SHP77 (cell line): ENCODE results near the gene RPP25L.
"Not testable (repeated sequence)": the region's sequence is repeated elsewhere in the genome, so short reads cannot be mapped to it uniquely, and the experiment has no call there.

Experiments
- DNase-seq, 2 experiments: peaks; one replicate each; lab custom pipeline; 2025; lab: John Stamatoyannopoulos, UW

The RPP25L gene

GRCh38 chr9:34611811-34612787 lies at the start of gene RPP25L:
RPP25L (minus strand) TSS chr9:34612097; CDS start chr9:34611296, 801 bp downstream.
- peak; percentile 60 to 69 for DNase-seq

- peak; percentile 45 to 52 for DNase-seq
These were observed 47.8 kb upstream of the RPP25L start for GRCh38 chr9:34659592-34660253.

- DNase-seq, result no peak
These were observed 46.6 kb upstream of the RPP25L start for GRCh38 chr9:34658461-34658860.

- no peak for DNase-seq
These were observed 45.1 kb upstream of the RPP25L start for GRCh38 chr9:34656992-34657391.

GRCh38 chr9:34655394-34655793 lies 43.5 kb upstream of the RPP25L start:
- no peak for DNase-seq

- DNase-seq, result no peak
These were observed 42.6 kb upstream of the RPP25L start for GRCh38 chr9:34654323-34655051.

- DNase-seq, result no peak
These were observed 41.5 kb upstream of the RPP25L start for GRCh38 chr9:34653151-34654072.

- no peak for DNase-seq
These were observed 40.7 kb upstream of the RPP25L start for GRCh38 chr9:34652602-34653000.

- peak; percentile 23 to 32 for DNase-seq
These were observed 40.1 kb upstream of the RPP25L start, which contains the start of gene IL11RA for GRCh38 chr9:34651876-34652601. IL11RA (plus strand) TSS chr9:34652185; CDS start chr9:34655218, 3,033 bp downstream.

- DNase-seq, result no peak
These were observed 39.4 kb upstream of the RPP25L start for GRCh38 chr9:34651321-34651720.

GRCh38 chr9:34650816-34651215 lies 38.9 kb upstream of the RPP25L start:
- DNase-seq, result no peak

- no peak for DNase-seq
These were observed 36.8 kb upstream of the RPP25L start for GRCh38 chr9:34648673-34649072.

GRCh38 chr9:34647651-34648050 lies 35.8 kb upstream of the RPP25L start:
- DNase-seq, result no peak

- DNase-seq, result no peak
These were observed 35.1 kb upstream of the RPP25L start for GRCh38 chr9:34647084-34647403.

GRCh38 chr9:34646211-34647083 lies 34.5 kb upstream of the RPP25L start, which contains the start of gene GALT:
GALT (plus strand) TSS chr9:34646675; CDS start chr9:34646705, 30 bp downstream.
- DNase-seq, result peak; percentile 75 to 77

GRCh38 chr9:34644766-34645314 lies 32.9 kb upstream of the RPP25L start:
- DNase-seq, result no peak

- DNase-seq, result no peak
These were observed 30.8 kb upstream of the RPP25L start for GRCh38 chr9:34642679-34643078.

- not testable (repeated sequence) for DNase-seq
These were observed 27.4 kb upstream of the RPP25L start for GRCh38 chr9:34639322-34639721.

GRCh38 chr9:34638138-34638445 lies 26.2 kb upstream of the RPP25L start:
- DNase-seq, result no peak
